Type B pancreatic cell (in vitro differentiated cells): ENCODE results near the gene ADAMTS17. TPM values are rescaled to one million over a fixed set of nuclear protein-coding genes. Genes with fewer than 3 reads are reported as not detected.

Experiments used
- DNase-seq: peaks from one replicate; pipeline ENCODE4 v3.0.0; 2021; ENCODE audit warnings: mixed read lengths; ENCODE audit not compliant: unreplicated experiment; ENCODE audit errors: extremely low spot score
- H3K27ac Mint-ChIP-seq: 2 replicates; pipeline ENCODE4 v1.8.0; 2021; ENCODE audit warnings: mild to moderate bottlenecking, mixed read lengths
- H3K27me3 Mint-ChIP-seq: 2 replicates; pipeline ENCODE4 v1.8.0; 2021; ENCODE audit warnings: mixed read lengths
- H3K36me3 Mint-ChIP-seq: 2 replicates; pipeline ENCODE4 v1.8.0; 2021; ENCODE audit warnings: mixed read lengths
- H3K4me1 Mint-ChIP-seq: one replicate; pipeline ENCODE4 v1.8.0; 2021; ENCODE audit warnings: mixed read lengths; ENCODE audit not compliant: unreplicated experiment
- H3K4me3 Mint-ChIP-seq: 2 replicates; pipeline ENCODE4 v1.8.0; 2021; ENCODE audit warnings: mild to moderate bottlenecking, mixed read lengths
- H3K9me3 Mint-ChIP-seq: 2 replicates; pipeline ENCODE4 v1.8.0; 2021; ENCODE audit warnings: mixed read lengths
- total RNA-seq: library from RNA; stranded (reverse); gene quantifications from 2 replicates; pipeline ENCODE4 v1.2.1, GENCODE V29; 2021; ENCODE audit warnings: low replicate concordance
- TF ChIP-seq, protein P1 (sequence below): fragments of 200-600 bp; sonication (generic); conservative IDR thresholded peaks from 2 replicates; pipeline ENCODE4 v1.5.0; 2021; ENCODE audit warnings: antibody characterized with exemption, mild to moderate bottlenecking

The ADAMTS17 gene
- total RNA-seq, 1 donor from 2014 or later, result 18.3 TPM

DNA sequence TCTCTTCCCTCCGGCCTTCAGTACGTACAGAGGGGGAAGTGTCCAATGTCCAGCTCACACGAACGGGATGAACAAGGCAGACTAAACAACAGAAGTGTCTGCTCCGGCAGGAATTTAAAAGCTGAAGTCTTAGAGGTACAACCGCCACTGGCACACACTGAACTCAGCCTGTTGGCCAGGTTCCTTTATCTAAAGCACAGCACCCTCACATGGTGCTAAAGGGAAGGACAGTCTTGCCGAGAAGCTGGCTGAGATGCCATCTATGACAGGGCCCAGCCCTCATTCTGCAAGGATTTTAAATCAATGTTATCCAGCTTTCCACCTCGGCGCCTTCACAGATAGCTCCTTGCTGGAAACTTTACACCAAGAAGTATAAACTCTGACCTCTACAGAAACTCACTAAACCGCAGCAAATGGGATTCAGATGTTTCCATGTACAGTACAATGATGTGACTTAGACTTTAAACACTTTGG, 2.8 kb downstream of the ADAMTS17 start:
- Mint-ChIP-seq H3K9me3 (no peaks in the 10 kb centered on the region), H3K4me3 (peak overlapping the region; percentile 82), H3K27me3 (peaks cover 43% of the 10 kb centered on the region), H3K27ac (peak overlapping the region; percentile 84), H3K4me1 (peaks cover 22% of the 10 kb centered on the region), H3K36me3 (no peaks in the 10 kb centered on the region)
- TF ChIP-seq, protein P1, sequence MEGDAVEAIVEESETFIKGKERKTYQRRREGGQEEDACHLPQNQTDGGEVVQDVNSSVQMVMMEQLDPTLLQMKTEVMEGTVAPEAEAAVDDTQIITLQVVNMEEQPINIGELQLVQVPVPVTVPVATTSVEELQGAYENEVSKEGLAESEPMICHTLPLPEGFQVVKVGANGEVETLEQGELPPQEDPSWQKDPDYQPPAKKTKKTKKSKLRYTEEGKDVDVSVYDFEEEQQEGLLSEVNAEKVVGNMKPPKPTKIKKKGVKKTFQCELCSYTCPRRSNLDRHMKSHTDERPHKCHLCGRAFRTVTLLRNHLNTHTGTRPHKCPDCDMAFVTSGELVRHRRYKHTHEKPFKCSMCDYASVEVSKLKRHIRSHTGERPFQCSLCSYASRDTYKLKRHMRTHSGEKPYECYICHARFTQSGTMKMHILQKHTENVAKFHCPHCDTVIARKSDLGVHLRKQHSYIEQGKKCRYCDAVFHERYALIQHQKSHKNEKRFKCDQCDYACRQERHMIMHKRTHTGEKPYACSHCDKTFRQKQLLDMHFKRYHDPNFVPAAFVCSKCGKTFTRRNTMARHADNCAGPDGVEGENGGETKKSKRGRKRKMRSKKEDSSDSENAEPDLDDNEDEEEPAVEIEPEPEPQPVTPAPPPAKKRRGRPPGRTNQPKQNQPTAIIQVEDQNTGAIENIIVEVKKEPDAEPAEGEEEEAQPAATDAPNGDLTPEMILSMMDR, result peak; percentile 84
- DNase-seq, result no peak

GRCh38 chr15:100338247-100338646, 3.5 kb downstream of the ADAMTS17 start:
- Mint-ChIP-seq H3K4me1 (peaks cover 22% of the 10 kb centered on the region), H3K27me3 (peaks cover 35% of the 10 kb centered on the region), H3K4me3 (peak overlapping the region; percentile 82), H3K36me3 (no peaks in the 10 kb centered on the region), H3K27ac (no peak overlapping the region), H3K9me3 (no peaks in the 10 kb centered on the region)
- no peak for DNase-seq
- TF ChIP-seq, protein P1, result no peak

- Mint-ChIP-seq H3K9me3 (no peaks in the 10 kb centered on the region), H3K36me3 (no peaks in the 10 kb centered on the region), H3K27ac (no peak overlapping the region), H3K27me3 (peaks cover 32% of the 10 kb centered on the region), H3K4me1 (peaks cover 22% of the 10 kb centered on the region), H3K4me3 (peak overlapping the region; percentile 17)
- DNase-seq, result no peak
- TF ChIP-seq, protein P1, result no peak
Measured at GRCh38 chr15:100337096-100338044, 4.4 kb downstream of the ADAMTS17 start.

DNA sequence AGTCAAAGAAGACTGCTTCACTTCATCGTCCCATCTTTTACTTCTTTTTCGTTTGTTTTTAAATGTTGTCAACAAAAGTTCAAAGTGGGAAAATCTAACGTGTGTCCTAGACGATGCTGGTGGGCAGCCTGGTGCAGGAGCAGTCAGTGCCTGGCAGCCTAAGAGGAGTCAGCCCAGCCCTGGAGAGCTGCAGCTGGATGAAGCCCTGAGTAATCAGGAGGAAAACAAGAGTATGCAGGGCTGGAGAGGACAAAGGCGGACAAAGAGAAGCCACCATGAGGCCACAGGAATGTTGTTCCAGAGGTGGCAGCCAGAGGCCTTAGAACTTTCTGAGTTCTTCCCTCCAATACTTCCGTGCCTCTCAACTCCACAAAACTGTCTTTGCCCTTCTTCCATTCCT, 5.7 kb downstream of the ADAMTS17 start:
- H3K9me3 Mint-ChIP-seq, result no peaks in the 10 kb centered on the region
- H3K27me3 Mint-ChIP-seq, result peaks cover 29% of the 10 kb centered on the region
- TF ChIP-seq, protein P1, result no peak
- H3K27ac Mint-ChIP-seq, result peak overlapping the region; percentile 20
- no peaks in the 10 kb centered on the region for H3K36me3 Mint-ChIP-seq
- DNase-seq, result no peak
- H3K4me3 Mint-ChIP-seq, result no peak overlapping the region
- H3K4me1 Mint-ChIP-seq, result peaks cover 22% of the 10 kb centered on the region

GRCh38 chr15:100335335-100335999, 6.3 kb downstream of the ADAMTS17 start:
- Mint-ChIP-seq H3K4me1 (peaks cover 22% of the 10 kb centered on the region), H3K36me3 (no peaks in the 10 kb centered on the region), H3K4me3 (no peak overlapping the region), H3K27me3 (peaks cover 28% of the 10 kb centered on the region), H3K27ac (peak overlapping the region; percentile 20), H3K9me3 (no peaks in the 10 kb centered on the region)
- TF ChIP-seq, protein P1, result no peak
- DNase-seq, result no peak
